AML-193 (cell line): Measurements from ENCODE around the gene HRAS.
A peak's percentile ranks its signal among the peaks of the same experiment; 100 is the strongest.

ENCODE experiments used
- DNase-seq, 2 experiments: peaks; one replicate each; lab custom pipeline; 2025; lab: John Stamatoyannopoulos, UW

Gene HRAS

DNA sequence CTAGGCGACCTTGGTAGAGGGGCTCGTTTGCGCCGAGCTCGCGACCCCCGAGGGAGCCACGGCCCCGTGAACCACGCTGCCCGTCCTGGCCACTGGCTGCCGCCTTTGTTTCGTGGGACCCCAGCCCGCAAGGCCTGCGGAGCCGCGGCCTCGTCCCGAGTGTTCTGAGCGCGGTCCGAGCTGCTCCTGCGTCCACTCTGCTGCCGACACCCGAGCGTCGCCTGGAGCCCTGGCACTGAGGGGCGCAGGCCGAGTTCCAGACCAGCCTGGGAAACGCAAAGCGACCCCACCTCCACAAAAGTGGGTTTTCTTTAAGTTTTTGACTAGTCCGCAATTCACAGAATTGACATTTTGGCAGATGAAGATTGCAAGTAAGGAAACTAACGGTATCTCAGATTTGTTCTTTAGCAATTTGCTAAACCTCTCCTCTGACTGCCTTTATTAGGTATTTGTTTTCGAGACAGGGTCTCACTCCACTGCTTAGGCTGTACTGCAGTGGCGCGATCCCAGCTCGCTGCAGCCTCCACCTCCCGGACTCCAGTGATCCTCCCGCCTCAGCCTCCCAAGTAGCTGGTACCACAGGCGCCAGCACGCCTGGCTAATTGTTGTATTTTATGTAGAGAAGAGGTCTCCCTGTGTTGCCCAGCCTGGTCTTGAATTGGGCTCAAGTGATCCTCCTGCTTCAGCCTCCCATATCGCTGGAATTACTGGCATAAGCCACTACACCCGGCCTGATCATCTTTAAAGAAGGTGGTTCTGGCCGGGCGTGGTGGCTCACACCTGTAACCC is 27.5 kb downstream of the HRAS start:
- DNase-seq: no peak

- peak; percentile 83 to 90 for DNase-seq
Observed at GRCh38 chr11:506995-507726, 28.2 kb downstream of the HRAS start, which contains the start of gene RNH1. Gene RNH1, minus strand, starts transcription at chr11:507242. Its CDS starts 5,080 bp downstream, at chr11:502162.

GRCh38 chr11:506238-506994 is 29.0 kb downstream of the HRAS start:
- DNase-seq: peak; percentile 80 to 85

- DNase-seq: no peak
Observed at GRCh38 chr11:504994-505344, 30.4 kb downstream of the HRAS start.

DNA sequence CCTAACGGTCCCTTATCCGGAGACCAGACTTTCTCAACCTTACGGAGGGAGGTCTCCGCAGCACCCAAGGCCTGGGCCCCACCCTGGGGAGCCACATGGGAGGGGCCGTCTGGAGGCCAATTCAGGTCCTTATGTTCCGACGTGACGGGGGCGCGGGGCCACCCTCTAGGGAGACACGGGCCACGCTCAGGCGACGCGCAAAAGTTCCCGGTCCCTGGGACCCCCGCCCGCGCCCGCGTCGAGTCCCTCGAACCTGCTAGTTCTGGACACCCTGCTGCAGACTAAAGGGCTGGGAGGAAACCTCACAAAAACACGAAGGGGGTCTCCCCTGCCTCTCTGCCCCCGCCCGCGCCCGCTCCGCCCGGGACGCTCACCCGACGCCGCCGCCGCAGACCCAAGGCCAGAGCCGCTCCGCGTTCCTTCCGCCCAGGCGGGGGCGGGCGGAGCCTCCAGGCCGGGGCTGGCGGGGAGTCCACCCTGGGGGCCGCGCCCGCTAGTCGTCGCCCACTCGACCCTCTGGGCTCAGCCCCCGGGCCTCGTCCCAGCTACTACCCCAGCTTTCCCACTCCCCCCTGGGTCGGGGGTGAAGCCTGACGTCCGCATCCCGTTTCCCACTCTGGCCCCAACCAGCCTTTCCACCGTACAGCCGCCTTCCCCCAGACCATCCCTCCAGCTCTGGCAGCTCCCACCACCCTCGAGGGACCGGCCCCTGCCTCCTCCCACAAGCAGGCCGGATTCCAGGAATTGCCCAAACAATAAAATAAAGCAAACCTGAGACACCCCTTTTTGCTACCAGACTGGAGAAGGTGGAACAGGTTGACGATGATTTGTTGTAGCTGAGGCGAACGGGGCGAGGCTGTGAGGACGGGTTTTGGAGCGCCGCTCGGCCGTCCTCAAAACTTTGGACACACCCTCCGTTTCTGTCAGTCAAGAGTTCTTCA is 31.1 kb downstream of the HRAS start:
- DNase-seq: no peak

DNA sequence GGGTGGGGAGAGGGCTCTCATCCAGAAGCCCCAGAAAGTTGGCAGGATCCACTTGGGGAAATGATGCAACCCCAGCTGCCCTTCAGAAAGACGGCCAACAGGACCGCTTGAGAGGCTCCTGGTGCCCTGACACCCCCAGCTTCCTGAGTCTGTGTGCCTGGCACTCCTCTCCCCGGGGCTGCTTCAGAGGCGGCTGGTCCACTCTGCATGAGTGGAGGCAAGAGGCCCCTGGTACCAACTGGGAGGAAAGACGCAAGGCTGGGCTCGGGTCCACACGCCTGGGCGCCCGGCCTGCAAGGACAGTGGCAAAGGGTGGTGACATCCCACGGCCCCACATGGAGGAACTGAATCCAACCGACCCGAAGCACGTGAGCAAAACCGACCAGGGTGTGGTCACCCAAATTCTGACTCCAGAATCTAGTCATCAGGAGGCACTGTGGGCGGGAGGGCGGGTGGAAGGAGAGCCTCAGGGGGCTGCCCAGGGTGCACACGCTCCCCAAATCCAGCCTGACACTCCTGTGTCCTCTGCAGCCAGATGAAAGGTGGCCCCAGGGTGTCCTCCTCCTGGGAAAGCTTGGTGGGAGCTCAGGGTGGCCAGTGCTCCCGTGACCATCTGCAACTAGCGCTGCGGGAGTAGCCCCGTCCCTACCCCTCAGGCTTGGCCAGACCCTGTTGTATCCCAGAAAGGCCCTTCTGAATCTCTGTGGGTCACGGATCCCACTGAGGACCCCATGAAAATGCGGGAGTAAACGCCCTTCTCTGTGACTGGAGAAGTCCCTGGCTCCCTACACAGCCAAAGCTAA is 32.0 kb downstream of the HRAS start:
- peak; percentile 79 to 88 for DNase-seq

DNA sequence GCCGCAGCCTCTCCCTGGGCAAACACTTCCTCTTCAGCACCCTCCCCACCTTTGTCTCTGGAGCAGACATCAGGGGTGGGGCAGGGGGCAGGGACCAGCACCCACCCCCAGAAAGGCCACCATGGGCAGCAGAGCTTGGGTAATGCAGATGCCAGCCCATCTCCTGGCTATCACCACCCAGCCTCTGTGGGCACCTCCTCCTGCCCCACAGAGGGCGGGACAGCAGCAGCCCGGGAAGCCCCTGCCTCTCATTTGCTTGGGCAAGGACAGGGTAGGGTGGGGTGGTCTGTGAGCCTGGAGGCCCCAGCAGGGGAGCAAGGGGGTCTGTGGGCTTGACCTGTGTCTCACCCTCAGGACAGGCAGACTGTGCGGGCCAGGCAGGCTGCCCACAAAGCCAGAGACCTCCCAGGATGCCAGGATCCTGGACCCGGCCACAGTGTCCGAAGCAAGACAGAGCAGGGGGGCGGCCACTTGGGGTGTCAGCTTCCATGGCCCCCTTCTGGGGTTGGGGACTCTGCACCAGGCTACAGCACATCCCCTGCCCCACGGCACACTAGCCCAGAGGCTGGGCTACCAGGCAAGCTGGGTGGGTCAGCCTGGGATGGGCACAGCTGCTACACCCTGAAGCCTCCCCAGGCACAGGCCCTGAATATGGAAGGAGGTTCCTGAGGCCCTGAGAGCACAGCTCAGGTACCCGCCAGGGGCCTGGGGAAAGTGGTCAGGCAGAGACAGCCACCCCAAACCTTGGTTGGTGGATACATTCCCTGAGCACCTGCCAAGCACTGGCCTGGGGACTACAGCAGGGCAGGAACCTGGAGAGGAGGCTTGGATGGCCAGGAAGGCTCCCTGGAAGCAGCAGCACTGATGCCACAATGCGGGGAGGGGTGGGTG is 32.8 kb downstream of the HRAS start:
- DNase-seq: no peak

DNA sequence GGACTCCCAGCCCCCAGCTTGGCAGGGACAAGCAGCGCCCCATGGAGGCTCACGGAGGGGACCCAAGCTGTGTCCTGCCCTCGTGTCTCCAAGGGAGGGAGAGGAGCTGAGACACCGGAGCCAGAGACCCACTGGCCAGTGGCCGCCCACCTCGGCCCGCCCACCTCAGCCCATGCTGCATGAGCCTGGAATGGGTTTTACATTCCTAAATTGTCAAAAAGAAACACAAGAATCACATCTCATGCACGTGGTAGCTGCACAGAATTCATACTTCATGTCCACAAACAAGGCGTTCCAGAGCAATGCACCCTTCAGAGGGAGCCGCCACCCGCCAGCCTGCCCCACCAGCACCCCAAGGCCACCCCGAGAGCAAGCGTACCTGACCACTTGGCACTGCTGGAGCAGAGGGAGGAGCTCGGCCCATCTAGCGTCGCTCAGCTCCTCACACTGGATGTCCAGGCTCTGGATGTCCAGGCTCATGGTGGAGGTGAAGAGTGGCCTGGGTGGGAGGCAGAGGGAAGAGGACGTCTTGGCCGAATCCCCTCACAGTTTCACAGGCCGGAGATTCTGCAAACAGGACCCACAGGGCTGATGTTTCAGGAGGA is 33.6 kb downstream of the HRAS start:
- no peak for DNase-seq

DNA sequence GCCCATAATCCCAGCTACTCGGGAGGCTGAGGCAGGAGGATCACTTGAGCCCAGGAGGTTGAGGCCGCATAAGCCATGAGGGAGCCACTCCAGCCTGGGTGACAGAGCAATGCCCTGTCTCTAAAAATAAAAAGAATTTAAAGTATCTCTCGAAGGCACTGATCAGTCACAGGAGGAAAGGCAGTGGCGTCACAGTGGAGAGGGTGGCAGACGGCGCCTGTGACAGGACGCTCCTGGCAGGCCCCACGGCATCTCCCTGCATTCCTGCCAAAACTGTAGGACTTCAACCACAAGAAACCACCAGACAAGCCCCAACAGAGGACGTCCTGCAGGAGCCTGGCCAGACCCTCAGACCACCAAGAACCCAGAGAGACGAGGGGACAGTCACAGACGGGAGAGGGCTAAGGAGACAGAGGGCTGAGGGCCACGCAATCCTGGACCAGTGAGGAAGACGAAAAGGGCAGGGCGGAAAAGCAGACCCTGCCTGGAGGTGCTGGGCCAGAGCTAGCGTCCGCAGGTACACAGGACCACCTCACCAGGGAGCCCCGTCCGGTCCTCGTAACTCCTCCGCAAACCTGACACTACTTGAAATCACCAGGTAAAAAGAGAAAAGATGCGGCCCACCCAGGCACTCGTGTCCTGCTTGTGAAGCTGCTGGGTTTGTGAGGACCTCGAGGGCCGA is 34.2 kb downstream of the HRAS start:
- DNase-seq: no peak

- no peak for DNase-seq
Observed at GRCh38 chr11:499201-500076, 35.9 kb downstream of the HRAS start.

GRCh38 chr11:498297-499181 is 36.8 kb downstream of the HRAS start:
- DNase-seq: no peak

GRCh38 chr11:497565-498296 is 37.6 kb downstream of the HRAS start:
- no peak for DNase-seq

DNA sequence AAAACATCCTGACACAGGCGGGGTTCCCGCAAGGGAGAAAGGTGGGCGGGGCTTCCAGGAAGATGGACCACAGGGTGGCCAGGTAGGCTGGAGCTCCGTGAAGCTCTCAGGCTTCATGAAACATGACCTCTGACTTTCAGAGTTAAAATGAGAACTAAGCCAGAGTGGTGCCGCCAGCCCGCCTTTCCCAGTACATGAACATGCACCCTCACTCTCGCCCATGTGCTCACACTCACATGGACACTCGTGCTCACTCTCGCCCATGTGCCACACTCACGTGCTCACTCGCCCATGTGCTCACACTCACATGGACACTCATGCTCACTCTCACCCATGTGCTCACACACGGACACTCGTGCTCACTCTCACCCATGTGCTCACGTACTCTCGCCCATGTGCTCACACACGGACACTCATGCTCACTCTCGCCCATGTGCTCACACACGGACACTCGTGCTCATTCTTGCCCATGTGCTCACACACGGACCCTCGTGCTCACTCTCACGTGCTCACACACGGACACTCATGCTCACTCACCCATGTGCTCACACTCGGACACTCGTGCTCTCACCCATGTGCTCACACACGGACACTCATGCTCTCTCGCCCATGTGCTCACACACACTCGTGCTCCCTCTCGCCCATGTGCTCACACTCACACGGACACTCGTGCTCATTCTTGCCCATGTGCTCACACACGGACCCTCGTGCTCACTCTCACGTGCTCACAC is 38.4 kb downstream of the HRAS start:
- no peak for DNase-seq

DNA sequence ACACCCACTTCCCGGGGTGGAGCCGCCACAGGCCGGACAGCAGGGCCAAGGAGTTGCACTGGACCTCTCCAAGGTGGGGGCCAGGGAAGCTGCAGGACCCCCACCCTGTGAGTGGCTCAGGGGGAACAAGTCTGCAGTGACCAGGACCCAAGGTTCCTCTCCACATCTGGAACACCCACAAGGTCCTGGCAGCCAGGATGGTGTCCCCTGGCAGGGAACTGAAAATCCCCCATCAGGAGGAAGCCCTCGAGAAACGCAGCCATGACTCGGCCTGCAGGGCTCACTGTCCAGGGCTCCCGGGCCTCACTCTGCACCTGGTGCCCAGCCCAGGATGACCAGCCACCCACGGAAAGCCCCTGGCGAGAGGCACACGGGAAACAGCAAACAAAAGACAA is 39.8 kb downstream of the HRAS start:
- no peak for DNase-seq
